C4-2B (cell line): ENCODE results near the gene COBL.

Experiments used
- ZFX ChIP-seq: fragments of 450-650 bp; IDR thresholded peaks from 2 replicates; pipeline ENCODE4 v1.6.1; 2017
- TF ChIP-seq, protein P1 (sequence below): fragments of 450-650 bp; conservative IDR thresholded peaks from 2 replicates; pipeline ENCODE4 v1.5.1; 2017; ENCODE audit warnings: mild to moderate bottlenecking

GRCh38 chr7:51262796-51263531 lies 53.6 kb downstream of the COBL start:
- no peak for TF ChIP-seq ZFX
- TF ChIP-seq, protein P1, sequence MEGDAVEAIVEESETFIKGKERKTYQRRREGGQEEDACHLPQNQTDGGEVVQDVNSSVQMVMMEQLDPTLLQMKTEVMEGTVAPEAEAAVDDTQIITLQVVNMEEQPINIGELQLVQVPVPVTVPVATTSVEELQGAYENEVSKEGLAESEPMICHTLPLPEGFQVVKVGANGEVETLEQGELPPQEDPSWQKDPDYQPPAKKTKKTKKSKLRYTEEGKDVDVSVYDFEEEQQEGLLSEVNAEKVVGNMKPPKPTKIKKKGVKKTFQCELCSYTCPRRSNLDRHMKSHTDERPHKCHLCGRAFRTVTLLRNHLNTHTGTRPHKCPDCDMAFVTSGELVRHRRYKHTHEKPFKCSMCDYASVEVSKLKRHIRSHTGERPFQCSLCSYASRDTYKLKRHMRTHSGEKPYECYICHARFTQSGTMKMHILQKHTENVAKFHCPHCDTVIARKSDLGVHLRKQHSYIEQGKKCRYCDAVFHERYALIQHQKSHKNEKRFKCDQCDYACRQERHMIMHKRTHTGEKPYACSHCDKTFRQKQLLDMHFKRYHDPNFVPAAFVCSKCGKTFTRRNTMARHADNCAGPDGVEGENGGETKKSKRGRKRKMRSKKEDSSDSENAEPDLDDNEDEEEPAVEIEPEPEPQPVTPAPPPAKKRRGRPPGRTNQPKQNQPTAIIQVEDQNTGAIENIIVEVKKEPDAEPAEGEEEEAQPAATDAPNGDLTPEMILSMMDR = no peak
